PC-3 (cell line): Measurements from ENCODE around the gene MYO3B. TPM values are rescaled to one million over a fixed set of nuclear protein-coding genes. Genes with fewer than 3 reads are reported as not detected.

Source experiments
- ATAC-seq: fragments of 200-7000 bp; cut with Tn5 transposase; 2 replicates; pipeline ENCODE4 v1.9.1; 2020; ENCODE audit warnings: mild to moderate bottlenecking, moderate library complexity
- BruUV-seq: library from RNA; stranded (reverse); fragments of 400-500 nt; replicated peaks from 2 replicates; lab custom pipeline; 2021; lab: Mats Ljungman, UMichigan
- CTCF ChIA-PET: fragments of 300-600 bp; sonication (Branson Sonifier 250); formaldehyde crosslinking; loops from one replicate; lab custom pipeline; 2022; ENCODE audit warnings: antibody characterized with exemption; lab: Charles Lee
- POLR2A ChIA-PET: fragments of 300-600 bp; sonication (Branson Sonifier 250); formaldehyde crosslinking; loops from one replicate; lab custom pipeline; 2022; ENCODE audit warnings: antibody characterized with exemption; ENCODE audit not compliant: unreplicated experiment; lab: Charles Lee
- DNase-seq: peaks from one replicate; pipeline ENCODE4 v3.0.0-alpha.2; 2015
- H2AFZ ChIP-seq: fragments of 300-600 bp; sonication (generic); 2 replicates; pipeline ENCODE4 v1.6.0; 2016; ENCODE audit warnings: antibody characterized with exemption, low read length
- H3F3A ChIP-seq: fragments of 300-600 bp; sonication (generic); one replicate; pipeline ENCODE4 v1.6.0; 2017; ENCODE audit warnings: antibody characterized with exemption, low read length, control low read depth, mild to moderate bottlenecking; ENCODE audit not compliant: unreplicated experiment
- H3K27ac ChIP-seq: fragments of 300-600 bp; sonication (generic); 2 replicates; pipeline ENCODE4 v1.5.1; 2016; ENCODE audit warnings: mild to moderate bottlenecking, low read length
- H3K27me3 ChIP-seq: fragments of 300-600 bp; sonication (generic); 2 replicates; pipeline ENCODE4 v1.6.1; 2016; ENCODE audit warnings: low read length, mixed read lengths
- H3K36me3 ChIP-seq: fragments of 300-600 bp; sonication (generic); 2 replicates; pipeline ENCODE4 v1.6.1; 2016; ENCODE audit warnings: low read depth, mixed run types, low read length, mixed read lengths
- H3K4me1 ChIP-seq: fragments of 300-600 bp; sonication (generic); 2 replicates; pipeline ENCODE4 v1.5.1; 2016; ENCODE audit warnings: low read length; ENCODE audit not compliant: insufficient read depth
- H3K4me2 ChIP-seq: fragments of 300-600 bp; sonication (generic); 2 replicates; pipeline ENCODE4 v1.6.0; 2016; ENCODE audit warnings: low read length
- H3K4me3 ChIP-seq: fragments of 300-600 bp; sonication (generic); 2 replicates; pipeline ENCODE4 v1.5.1; 2016; ENCODE audit warnings: mild to moderate bottlenecking, low read length, mixed read lengths
- H3K79me2 ChIP-seq: fragments of 300-600 bp; sonication (generic); 2 replicates; pipeline ENCODE4 v1.6.1; 2017; ENCODE audit warnings: low read length, mixed read lengths
- H3K9ac ChIP-seq: fragments of 300-600 bp; sonication (generic); 2 replicates; pipeline ENCODE4 v1.6.0; 2016; ENCODE audit warnings: mild to moderate bottlenecking, low read length
- H3K9me2 ChIP-seq: fragments of 300-600 bp; sonication (generic); replicated peaks from 2 replicates; pipeline ENCODE4 v1.6.1; 2016; ENCODE audit warnings: mixed run types, low read length, mixed read lengths
- H3K9me3 ChIP-seq: fragments of 300-600 bp; sonication (generic); 2 replicates; pipeline ENCODE4 v1.6.1; 2016; ENCODE audit warnings: low read length, mixed read lengths
- H4K20me1 ChIP-seq: fragments of 300-600 bp; sonication (generic); 2 replicates; pipeline ENCODE4 v1.6.1; 2016; ENCODE audit warnings: low read length, mixed read lengths
- EZH2 ChIP-seq: fragments of 300-600 bp; sonication (generic); IDR thresholded peaks from one replicate; pipeline ENCODE4 v1.6.1; 2017; ENCODE audit warnings: antibody characterized with exemption, mild to moderate bottlenecking, low read length; ENCODE audit not compliant: unreplicated experiment
- EZH2phosphoT487 ChIP-seq: fragments of 300-600 bp; sonication (generic); IDR thresholded peaks from 2 replicates; pipeline ENCODE4 v1.6.1; 2018; ENCODE audit warnings: mild to moderate bottlenecking, antibody characterized with exemption, low read length, borderline replicate concordance
- intact Hi-C: fragments of 100-400 bp; cut with micrococcal nuclease; formaldehyde crosslinking; loops from 2 replicates; pipeline ENCODE4 v1.9.0; 2023
- total RNA-seq: library from RNA; depleted of rRNA; stranded (reverse); fragments of >200 nt; gene quantifications from 2 replicates; pipeline ENCODE4 v1.2.3, GENCODE V29; 2014
- TF ChIP-seq, protein P1 (sequence below): fragments of 300-600 bp; sonication (generic); conservative IDR thresholded peaks from 2 replicates; pipeline ENCODE4 v1.5.1; 2017; ENCODE audit warnings: antibody characterized with exemption, low read depth, mild to moderate bottlenecking, low read length

The MYO3B gene
- total RNA-seq, 1 experiment from 2014 or later: 1.1 TPM

DNA sequence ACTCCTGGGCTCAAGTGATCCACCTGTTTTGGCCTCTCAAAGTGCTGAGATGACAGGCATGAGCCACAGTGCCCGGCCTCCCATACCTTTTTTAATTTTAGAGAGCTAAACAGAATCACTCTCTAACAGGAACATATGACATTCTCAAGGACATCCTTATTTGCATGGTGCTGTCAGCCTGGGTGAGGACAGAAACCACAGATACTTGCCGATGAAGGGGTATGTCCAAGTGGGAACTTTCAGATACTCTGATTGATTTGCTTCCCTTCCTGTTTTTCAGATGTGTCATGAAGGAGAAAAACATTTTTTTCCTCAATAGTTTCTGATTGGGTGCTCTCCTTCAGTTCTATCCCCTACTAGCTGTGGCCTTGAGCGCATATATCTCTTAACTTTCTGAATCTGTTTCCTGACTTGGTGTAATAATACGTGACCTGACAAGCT lies 49.6 kb downstream of the MYO3B start:
- Histone ChIP-seq H3K27me3 (no peaks in the 10 kb centered on the region), H3K27ac (no peak overlapping the region), H3K4me3 (no peak overlapping the region), H3K4me2 (no peak overlapping the region), H3K9me3 (no peaks in the 10 kb centered on the region), H2AFZ (no peak overlapping the region), H3K9me2 (no peaks in the 10 kb centered on the region), H3K36me3 (no peaks in the 10 kb centered on the region), H3K79me2 (no peaks in the 10 kb centered on the region), H3K9ac (no peak overlapping the region), H3F3A (no peaks in the 10 kb centered on the region), H4K20me1 (no peaks in the 10 kb centered on the region), H3K4me1 (no peaks in the 10 kb centered on the region)
- POLR2A ChIA-PET: no interaction called here
- intact Hi-C loops: no loop called here
- no peak for DNase-seq
- ATAC-seq: no peak
- TF ChIP-seq EZH2phosphoT487: no peak
- TF ChIP-seq, protein P1, sequence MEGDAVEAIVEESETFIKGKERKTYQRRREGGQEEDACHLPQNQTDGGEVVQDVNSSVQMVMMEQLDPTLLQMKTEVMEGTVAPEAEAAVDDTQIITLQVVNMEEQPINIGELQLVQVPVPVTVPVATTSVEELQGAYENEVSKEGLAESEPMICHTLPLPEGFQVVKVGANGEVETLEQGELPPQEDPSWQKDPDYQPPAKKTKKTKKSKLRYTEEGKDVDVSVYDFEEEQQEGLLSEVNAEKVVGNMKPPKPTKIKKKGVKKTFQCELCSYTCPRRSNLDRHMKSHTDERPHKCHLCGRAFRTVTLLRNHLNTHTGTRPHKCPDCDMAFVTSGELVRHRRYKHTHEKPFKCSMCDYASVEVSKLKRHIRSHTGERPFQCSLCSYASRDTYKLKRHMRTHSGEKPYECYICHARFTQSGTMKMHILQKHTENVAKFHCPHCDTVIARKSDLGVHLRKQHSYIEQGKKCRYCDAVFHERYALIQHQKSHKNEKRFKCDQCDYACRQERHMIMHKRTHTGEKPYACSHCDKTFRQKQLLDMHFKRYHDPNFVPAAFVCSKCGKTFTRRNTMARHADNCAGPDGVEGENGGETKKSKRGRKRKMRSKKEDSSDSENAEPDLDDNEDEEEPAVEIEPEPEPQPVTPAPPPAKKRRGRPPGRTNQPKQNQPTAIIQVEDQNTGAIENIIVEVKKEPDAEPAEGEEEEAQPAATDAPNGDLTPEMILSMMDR: no peak
- BruUV-seq: no TSS peak
- CTCF ChIA-PET: no interaction called here

DNA sequence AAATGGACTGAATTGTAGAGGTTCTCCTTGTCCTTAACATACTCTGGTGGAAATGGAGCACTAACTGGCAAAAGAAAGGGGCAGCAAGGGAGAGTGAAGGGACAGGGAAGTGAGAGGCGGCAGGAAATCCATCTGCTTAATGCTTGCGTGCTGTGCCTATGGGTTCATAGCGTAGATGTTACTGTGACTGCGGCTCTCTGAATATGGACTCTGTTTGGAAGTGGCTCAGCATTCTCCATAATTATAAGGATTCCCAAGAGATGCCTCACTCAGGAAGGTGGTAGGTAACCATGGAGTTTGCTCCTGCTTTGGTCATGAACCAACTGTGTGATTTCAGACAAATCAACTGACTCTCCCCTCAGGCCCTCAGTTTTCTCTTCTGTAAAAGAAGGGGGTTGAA lies 50.0 kb downstream of the MYO3B start:
- DNase-seq: no peak
- Histone ChIP-seq H3K79me2 (no peaks in the 10 kb centered on the region), H3F3A (no peaks in the 10 kb centered on the region), H3K9ac (no peak overlapping the region), H3K27me3 (no peaks in the 10 kb centered on the region), H4K20me1 (no peaks in the 10 kb centered on the region), H3K9me2 (no peaks in the 10 kb centered on the region), H3K4me1 (no peaks in the 10 kb centered on the region), H3K9me3 (no peaks in the 10 kb centered on the region), H3K27ac (no peak overlapping the region), H3K36me3 (no peaks in the 10 kb centered on the region), H2AFZ (no peak overlapping the region), H3K4me3 (no peak overlapping the region), H3K4me2 (no peak overlapping the region)
- POLR2A ChIA-PET: no interaction called here
- TF ChIP-seq EZH2phosphoT487 (no peak), EZH2 (no peak)
- TF ChIP-seq, protein P1: no peak
- BruUV-seq: no TSS peak
- no peak for ATAC-seq
- intact Hi-C loops: no loop called here
- CTCF ChIA-PET: no interaction called here

DNA sequence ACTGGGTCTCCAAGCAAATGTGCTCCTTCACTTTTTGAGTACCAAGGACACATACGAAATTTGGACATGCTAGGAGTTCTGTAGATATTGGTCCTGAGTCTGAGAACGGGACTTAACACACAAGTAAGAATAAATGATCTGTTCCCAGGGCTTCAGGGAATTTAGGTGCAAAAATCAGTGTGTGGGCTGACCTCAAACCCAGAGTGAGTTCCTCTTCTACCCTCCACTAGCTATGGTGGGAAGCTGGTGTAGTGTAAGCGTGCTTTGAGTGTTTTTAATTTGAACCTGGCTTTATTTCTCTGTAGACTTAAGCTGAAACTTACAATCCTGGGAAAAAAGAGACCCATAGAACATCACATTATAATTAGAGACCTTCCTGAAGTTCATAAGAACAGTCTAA lies 50.5 kb downstream of the MYO3B start:
- ATAC-seq (no peak), DNase-seq (no peak)
- H3K4me3 ChIP-seq: no peak overlapping the region
- H3K36me3 ChIP-seq: no peaks in the 10 kb centered on the region
- intact Hi-C loops: no loop called here
- ChIA-PET CTCF (no interaction called here), POLR2A (no interaction called here)
- no peaks in the 10 kb centered on the region for H3K79me2 ChIP-seq
- H3K9me2 ChIP-seq: no peaks in the 10 kb centered on the region
- H4K20me1 ChIP-seq: no peaks in the 10 kb centered on the region
- no peaks in the 10 kb centered on the region for H3K4me1 ChIP-seq
- no peaks in the 10 kb centered on the region for H3K27me3 ChIP-seq
- no peak overlapping the region for H3K27ac ChIP-seq
- H3K4me2 ChIP-seq: no peak overlapping the region
- TF ChIP-seq EZH2 (no peak), EZH2phosphoT487 (no peak)
- TF ChIP-seq, protein P1: no peak
- H2AFZ ChIP-seq: no peak overlapping the region
- no peaks in the 10 kb centered on the region for H3K9me3 ChIP-seq
- BruUV-seq: no TSS peak
- no peaks in the 10 kb centered on the region for H3F3A ChIP-seq
- no peak overlapping the region for H3K9ac ChIP-seq
